HG03354 (cell line): ENCODE data around the gene THBS2.

Experiments used
- ATAC-seq: cut with Tn5 transposase; IDR thresholded peaks from one replicate; pipeline ENCODE4 v1.9.1; 2021; ENCODE audit warnings: mild to moderate bottlenecking; ENCODE audit not compliant: unreplicated experiment, poor library complexity, severe bottlenecking

THBS2 gene

DNA sequence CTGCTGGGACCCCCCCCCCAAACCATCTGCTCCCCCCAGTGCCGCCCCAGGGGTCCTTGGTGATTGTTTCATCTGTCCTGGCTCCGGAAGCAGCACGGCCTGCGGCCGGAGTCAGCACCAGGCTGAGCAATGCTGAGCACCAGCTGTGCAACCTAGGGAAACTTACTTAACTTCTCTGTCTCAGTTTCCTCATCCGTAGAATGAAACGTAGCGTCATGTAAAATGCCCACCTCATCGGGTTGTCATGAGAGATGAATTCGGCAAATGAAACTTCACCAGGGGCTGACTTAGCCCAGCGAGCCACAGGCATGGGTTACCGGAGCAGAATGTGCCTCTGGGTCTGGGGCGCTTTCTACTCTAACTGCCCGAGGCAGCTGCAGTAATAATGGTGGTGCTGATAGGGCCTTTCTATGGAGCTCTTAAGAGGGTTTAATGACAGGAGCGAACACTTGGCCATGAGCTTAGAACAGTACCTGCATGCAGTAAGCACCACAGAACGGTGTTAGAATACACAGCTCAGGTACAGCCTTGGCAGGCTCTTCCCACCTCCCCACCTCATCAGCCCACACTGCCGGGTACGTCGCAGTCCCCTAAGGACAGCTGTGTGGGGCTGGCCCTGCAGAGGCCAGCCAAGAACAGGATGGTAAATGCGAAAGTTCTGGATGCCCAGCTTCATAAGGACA lies 1.7 kb downstream of the THBS2 start:
- ATAC-seq: no peak

- ATAC-seq: no peak
Observed at GRCh38 chr6:169251371-169251802, 2.3 kb downstream of the THBS2 start.

DNA sequence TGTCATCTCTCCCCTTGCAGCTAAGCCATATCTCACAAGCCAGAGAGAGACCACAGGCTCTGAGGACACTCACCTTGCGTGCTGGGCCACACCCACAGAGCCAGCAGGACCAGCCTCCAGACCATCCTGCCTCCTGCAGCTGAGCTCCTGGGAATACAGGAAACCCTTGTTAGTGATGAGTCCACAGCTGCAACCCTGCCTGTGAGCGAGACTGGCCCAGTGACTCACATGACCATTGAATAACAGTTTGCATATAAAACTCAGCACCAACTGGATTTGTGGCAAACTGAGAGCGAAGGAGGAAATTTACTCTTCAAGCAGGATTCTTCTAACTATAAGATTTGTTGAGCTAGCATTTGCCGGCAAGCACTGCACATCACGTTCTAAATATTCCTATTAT lies 3.0 kb downstream of the THBS2 start:
- no peak for ATAC-seq

GRCh38 chr6:169249057-169249456 lies 4.6 kb downstream of the THBS2 start:
- no peak for ATAC-seq

GRCh38 chr6:169248521-169248971 lies 5.1 kb downstream of the THBS2 start:
- no peak for ATAC-seq

DNA sequence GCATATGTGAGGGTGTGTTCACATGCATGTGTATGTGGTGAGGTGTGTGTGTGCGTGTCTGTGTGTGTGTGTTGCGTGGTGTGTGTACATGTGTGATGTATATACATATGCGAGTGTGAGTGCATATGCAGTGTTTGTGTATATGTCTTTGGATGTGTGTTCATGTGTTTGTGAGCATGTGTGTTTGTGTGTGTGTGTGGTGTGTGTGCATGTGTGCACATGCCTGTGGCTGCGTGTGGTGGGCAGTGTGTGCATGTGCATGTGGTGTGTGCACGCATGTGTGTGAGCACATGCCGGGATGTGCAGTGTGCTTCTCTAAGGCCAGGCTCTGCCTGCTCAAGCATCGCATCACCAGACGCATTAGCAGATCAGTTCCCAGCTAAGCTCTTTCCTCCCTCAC lies 5.7 kb downstream of the THBS2 start:
- no peak for ATAC-seq

- ATAC-seq: no peak
Observed at GRCh38 chr6:169247419-169247818, 6.2 kb downstream of the THBS2 start.

DNA sequence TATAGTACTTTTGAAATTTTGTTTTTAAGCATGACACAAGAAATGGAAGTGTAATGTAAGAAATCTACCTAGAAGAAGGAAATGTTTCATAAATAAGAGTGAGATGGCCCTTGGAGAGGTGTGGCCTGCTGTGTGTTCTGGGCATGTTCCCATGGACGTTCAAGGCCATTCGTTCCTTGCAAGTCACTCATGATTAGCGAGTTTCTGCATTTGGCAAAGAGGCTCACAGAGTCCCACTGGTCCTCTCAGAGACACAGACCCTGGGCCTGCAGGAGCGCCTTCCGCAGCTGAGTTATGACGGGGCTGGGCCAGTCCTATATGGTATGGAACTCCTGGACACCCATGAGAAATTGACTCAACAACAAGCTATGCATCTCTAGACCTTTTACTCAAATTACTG lies 7.2 kb downstream of the THBS2 start:
- no peak for ATAC-seq

GRCh38 chr6:169244684-169245383 lies 8.8 kb downstream of the THBS2 start:
- no peak for ATAC-seq

GRCh38 chr6:169243661-169244060 lies 10.0 kb downstream of the THBS2 start:
- ATAC-seq: no peak

GRCh38 chr6:169243186-169243585 lies 10.5 kb downstream of the THBS2 start:
- ATAC-seq: no peak

- ATAC-seq: no peak
Observed at GRCh38 chr6:169241688-169242350, 11.8 kb downstream of the THBS2 start.

DNA sequence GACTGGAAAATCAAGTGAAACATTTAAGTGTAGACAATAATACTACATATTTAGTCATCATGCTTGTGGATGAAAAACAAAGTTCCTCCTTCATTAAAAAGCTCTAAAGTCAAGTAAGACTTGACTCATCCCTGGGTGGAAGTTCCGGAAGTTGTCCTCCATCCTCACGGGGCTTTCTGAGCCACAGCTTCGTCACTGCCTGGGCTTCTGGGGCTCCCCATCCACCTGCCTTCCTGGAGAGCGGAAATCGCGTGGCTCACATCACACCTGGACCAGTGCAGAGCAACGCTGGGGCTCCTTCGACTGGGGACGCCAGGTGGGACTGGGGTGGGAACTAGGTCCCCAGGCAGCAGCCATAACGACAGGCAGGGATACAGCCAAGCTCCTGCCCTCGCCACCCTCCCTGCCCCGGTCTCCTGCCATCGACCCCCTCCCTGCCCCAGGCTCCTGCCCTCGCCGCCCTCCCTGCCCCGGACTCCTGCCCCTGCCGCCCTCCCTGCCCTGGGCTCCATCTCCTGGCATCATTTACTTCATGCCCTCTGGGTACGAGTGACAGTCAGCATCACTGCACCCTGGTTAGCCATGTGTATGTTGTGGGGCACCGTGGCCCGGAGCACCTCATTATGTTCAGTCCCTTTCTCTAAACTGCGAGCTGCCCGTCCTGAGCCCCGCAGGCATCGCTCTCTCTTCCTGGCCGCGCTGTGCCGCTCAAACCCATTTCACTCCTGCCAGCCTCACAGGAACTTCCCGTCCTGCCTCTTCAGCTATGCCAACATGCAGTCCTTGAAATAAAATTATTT lies 12.9 kb downstream of the THBS2 start:
- ATAC-seq: no peak

DNA sequence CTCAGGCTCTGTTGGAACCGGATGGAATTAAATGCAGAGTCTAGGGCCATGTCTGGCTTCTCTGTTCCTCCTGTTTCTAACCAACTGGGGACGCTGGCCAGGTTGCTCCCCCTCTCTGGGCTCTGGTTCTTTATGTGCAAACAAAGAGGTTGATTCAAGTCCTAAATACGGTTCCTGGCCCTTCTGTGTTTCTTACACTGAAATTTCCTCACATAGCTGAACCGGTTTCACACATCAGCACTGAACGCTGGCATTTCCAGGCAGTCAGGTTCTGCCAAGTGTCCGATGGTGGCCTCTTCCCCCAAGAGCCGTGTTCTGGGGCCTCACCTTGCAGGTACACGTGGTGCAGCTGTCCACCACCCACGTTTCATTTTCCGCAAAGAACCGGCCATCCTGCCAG lies 13.5 kb downstream of the THBS2 start:
- no peak for ATAC-seq

DNA sequence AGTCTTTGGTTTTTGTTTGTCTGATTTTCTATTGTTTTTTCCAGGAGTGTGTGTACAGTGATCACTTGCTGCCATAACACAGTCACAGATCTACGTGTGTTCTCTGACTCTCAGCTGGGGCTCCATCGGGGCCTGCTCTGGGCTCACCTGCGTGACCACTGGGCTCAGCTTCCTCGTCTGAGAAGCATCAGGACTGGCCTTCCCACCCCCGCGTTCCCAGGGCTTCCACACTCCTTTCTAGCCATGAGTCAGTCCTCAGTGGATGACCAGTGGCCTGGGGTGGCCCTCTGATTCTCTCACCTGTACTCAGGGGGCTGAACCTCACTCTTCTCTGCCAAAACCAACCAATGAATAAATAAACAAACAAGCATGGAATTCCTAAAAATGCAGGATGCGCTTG lies 14.5 kb downstream of the THBS2 start:
- no peak for ATAC-seq

- no peak for ATAC-seq
Observed at GRCh38 chr6:169238766-169239165, 14.9 kb downstream of the THBS2 start.

- ATAC-seq: no peak
Observed at GRCh38 chr6:169237496-169238134, 16.0 kb downstream of the THBS2 start.

DNA sequence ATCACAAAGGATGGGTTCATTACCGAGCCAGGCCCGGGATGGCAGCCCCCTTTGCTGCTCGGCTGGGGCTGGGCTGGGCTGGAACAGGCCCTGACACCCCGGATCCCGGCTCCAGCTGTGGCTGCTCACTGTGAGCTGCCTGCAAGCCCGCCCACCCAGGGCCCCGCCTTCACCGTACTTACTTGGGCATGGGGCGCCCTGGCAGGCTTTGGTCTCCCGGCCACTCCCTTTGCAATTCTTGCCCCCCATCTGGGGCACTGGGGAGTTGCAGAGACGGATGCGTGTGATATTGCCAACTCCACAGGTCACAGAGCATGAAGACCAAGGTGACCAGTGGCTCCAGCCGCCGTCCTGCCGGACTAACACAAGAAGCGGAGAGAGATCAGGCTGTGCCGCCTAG lies 16.7 kb downstream of the THBS2 start:
- no peak for ATAC-seq

DNA sequence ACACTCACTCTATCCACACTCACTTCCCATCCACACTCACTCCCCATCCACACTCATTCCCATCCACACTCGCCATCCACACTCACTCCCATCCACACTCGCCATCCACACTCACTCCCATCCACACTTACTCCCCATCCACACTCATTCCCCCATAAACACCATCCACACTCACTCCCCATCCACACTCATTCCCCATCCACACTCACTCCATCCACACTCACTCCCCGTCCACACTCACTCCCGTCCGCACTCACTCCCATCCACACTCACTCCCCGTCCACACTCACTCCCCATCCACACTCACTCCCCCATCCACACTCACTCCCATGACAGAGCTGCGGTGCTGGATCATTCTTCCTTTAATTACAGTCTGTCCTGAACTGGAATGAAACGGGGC lies 17.1 kb downstream of the THBS2 start:
- ATAC-seq: no peak

DNA sequence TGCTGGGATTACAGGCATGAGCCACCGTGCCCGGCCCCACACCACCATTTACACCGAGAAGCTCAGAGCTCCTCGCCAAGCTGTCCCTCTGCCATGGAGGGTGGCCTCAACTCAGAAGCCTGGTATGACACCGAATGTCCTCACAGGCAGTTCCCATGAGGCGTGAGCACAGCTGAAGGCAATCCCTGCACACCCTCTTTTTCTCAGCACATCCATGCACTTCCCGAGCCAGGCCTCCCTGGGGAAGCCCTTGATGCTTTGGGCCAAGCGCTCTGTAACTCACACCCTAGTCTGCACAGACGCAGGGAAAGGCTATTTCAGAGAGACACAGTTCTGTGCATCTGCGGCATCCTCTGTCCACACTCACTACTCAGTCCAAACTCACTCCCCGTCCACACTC lies 18.4 kb downstream of the THBS2 start:
- no peak for ATAC-seq
